Kidney (tissue), 14 donors: ENCODE measurements around the gene FOXD1. TPM values are rescaled to one million over a fixed set of nuclear protein-coding genes. Genes with fewer than 3 reads are reported as not detected.
A peak's percentile ranks its signal among the peaks of the same experiment; 100 is the strongest.

Source experiments
- DNase-seq, 5 donors: peaks; one replicate each; pipeline ENCODE4 v3.0.0-alpha.2; 2013 to 2020
- FAIRE-seq: peaks from 2 replicates; lab custom pipeline; 2012; peaks lifted over from hg19 to GRCh38; lab: Jason Lieb, UNC
- H3K27ac ChIP-seq, 2 donors: one replicate each; pipeline ENCODE4 v1.7.0; 2013; ENCODE audit warnings: low read depth in 2 of 2, low read length in 2 of 2, inconsistent platforms in 1 of 2
- H3K27me3 ChIP-seq: one replicate; pipeline ENCODE4 v1.7.1; 2013; ENCODE audit warnings: low read length, inconsistent platforms; ENCODE audit not compliant: control insufficient read depth, insufficient read depth
- H3K36me3 ChIP-seq, 3 donors: one replicate each; pipeline versions ENCODE4 v1.7.0 to v1.7.1; 2013; ENCODE audit warnings: low read length in 3 of 3, control low read depth in 1 of 3, inconsistent platforms in 1 of 3; ENCODE audit not compliant: insufficient read depth in 3 of 3, control insufficient read depth in 2 of 3
- H3K4me1 ChIP-seq, 3 donors: one replicate each; pipeline versions ENCODE4 v1.7.0 to v1.7.1; 2013; ENCODE audit warnings: low read length in 3 of 3, inconsistent platforms in 1 of 3, low read depth in 1 of 3; ENCODE audit not compliant: control insufficient read depth in 2 of 3, insufficient read depth in 2 of 3
- H3K4me3 ChIP-seq, 3 donors: one replicate each; pipeline versions ENCODE4 v1.7.0 to v1.8.1; 2013; ENCODE audit warnings: low read length in 3 of 3, control low read depth in 1 of 3, inconsistent platforms in 1 of 3
- H3K9ac ChIP-seq, 3 donors: one replicate each; pipeline versions ENCODE4 v1.7.0 to v1.7.1; 2013; ENCODE audit warnings: low read length in 3 of 3, control low read depth in 1 of 3, inconsistent platforms in 1 of 3
- H3K9me3 ChIP-seq, 3 donors: one replicate each; pipeline versions ENCODE4 v1.7.0 to v1.7.1; 2013; ENCODE audit warnings: low read length in 3 of 3, control low read depth in 1 of 3, inconsistent platforms in 1 of 3; ENCODE audit not compliant: control insufficient read depth in 2 of 3, insufficient read depth in 1 of 3
- CTCF ChIP-seq: IDR thresholded peaks from 3 replicates; pipeline ENCODE4 v1.5.1; 2012; ENCODE audit warnings: mild to moderate bottlenecking, moderate library complexity, borderline replicate concordance; ENCODE audit not compliant: insufficient read depth; ENCODE audit errors: extremely low read depth
- intact Hi-C: fragments of 100-400 bp; cut with DNase I; formaldehyde crosslinking; loops from one replicate; pipeline ENCODE4 v1.11.1; 2022
- polyA plus RNA-seq: library from polyadenylated mRNA; stranded (reverse); fragments of 350-450 nt; fragmentation: Illumina TruSeq; extraction: RNeasy Lipid Tissue Mini Kit (QIAGEN cat#74804); gene quantifications from one replicate; pipeline ENCODE4 v1.2.3, GENCODE V29; 2014; ENCODE audit warnings: low read depth, low replicate concordance; ENCODE audit not compliant: insufficient read depth
- total RNA-seq: library from RNA; stranded (reverse); fragmentation: NEBNext Ultra II Directional; extraction: Animal tissue kit (Norgen Biotek cat#: 25700); gene quantifications from one replicate; pipeline ENCODE4 v1.2.1, GENCODE V29; 2021
- donor health status: control.
- donor health status: control.
- donor health status: control.
- donor health status: control.
- donor health status: control.
- donor health status: DM: yes; HTN: yes; CAD: no.
- donor health status: Normal renal cell carcinoma (clear cell type).

FOXD1 gene
- total and polyA plus RNA-seq, 2 donors from 2014 or later = 2.5 to 5.9 TPM

- intact Hi-C loops = loop anchor here (10.0 kb wide), 1 partner anchor 150 kb away; no protein-coding TSS in a partner anchor
- Histone ChIP-seq H3K9ac (no peak overlapping the region), H3K27ac (no peak overlapping the region), H3K4me3 (no peak overlapping the region), H3K27me3 (peaks cover 28% of the 10 kb centered on the region), H3K36me3 (no peaks in the 10 kb centered on the region), H3K9me3 (peaks cover 0 to 2% (median 0%) of the 10 kb centered on the region in 3 donors), H3K4me1 (peaks cover 0 to 2% (median 0%) of the 10 kb centered on the region in 3 donors)
- peak in 4 of 5 donors; percentile 64 to 90 (median 81) for DNase-seq
- peak; percentile 37 for FAIRE-seq
- TF ChIP-seq CTCF = peak; percentile 71
These were observed 5.9 kb upstream of the FOXD1 start for GRCh38 chr5:73454379-73455036.

GRCh38 chr5:73452215-73452614 is 3.6 kb upstream of the FOXD1 start:
- intact Hi-C loops = loop anchor here (10.0 kb wide), 1 partner anchor 147 kb away; no protein-coding TSS in a partner anchor
- Histone ChIP-seq H3K36me3 (no peaks in the 10 kb centered on the region), H3K27me3 (peaks cover 33% of the 10 kb centered on the region), H3K4me3 (no peak overlapping the region), H3K9ac (no peak overlapping the region), H3K4me1 (peaks cover 0 to 4% (median 2%) of the 10 kb centered on the region in 3 donors), H3K9me3 (peaks cover 0 to 2% (median 0%) of the 10 kb centered on the region in 3 donors), H3K27ac (no peak overlapping the region)
- DNase-seq (no peak), FAIRE-seq (no peak)
- TF ChIP-seq CTCF = no peak

- peaks cover 0 to 2% (median 0%) of the 10 kb centered on the region in 3 donors for H3K9me3 ChIP-seq
- H3K27ac ChIP-seq = no peak overlapping the region
- no peaks in the 10 kb centered on the region for H3K36me3 ChIP-seq
- H3K4me3 ChIP-seq = peak overlapping the region in 2 of 3 donors; percentile 22 to 42
- FAIRE-seq = no peak
- H3K27me3 ChIP-seq = peaks cover 33% of the 10 kb centered on the region
- peaks cover 0 to 4% (median 2%) of the 10 kb centered on the region in 3 donors for H3K4me1 ChIP-seq
- peak; percentile 70 for TF ChIP-seq CTCF
- DNase-seq = peak; percentile 82 to 91 (median 87)
- no peak overlapping the region for H3K9ac ChIP-seq
- intact Hi-C loops = loop anchor here (10.0 kb wide), 1 partner anchor 147 kb away; no protein-coding TSS in a partner anchor
These were observed 2.9 kb upstream of the FOXD1 start for GRCh38 chr5:73451224-73452130.
